Measurements from ENCODE around the gene SLC2A14.

GRCh38 chr12:7892186-7892980 lies 19.7 kb upstream of the SLC2A14 start:
- TF ChIP-seq CTCF (IDR thresholded peaks at IDR 0.05) (no peak), POLR2A (IDR thresholded peaks at IDR 0.05) (no peak)

Measured in thyroid gland (tissue), 4 donors.